HG02970 (cell line): ENCODE data around the gene UBE2E1.
"Not testable (repeated sequence)": the region's sequence is repeated elsewhere in the genome, so short reads cannot be mapped to it uniquely, and the experiment has no call there.

ENCODE experiments used
- ATAC-seq: cut with Tn5 transposase; IDR thresholded peaks from one replicate; pipeline ENCODE4 v1.9.1; 2021; ENCODE audit warnings: mild to moderate bottlenecking, moderate library complexity, moderate number of reproducible peaks; ENCODE audit not compliant: unreplicated experiment, low FRiP score

The UBE2E1 gene

GRCh38 chr3:23912335-23912734, 106.6 kb downstream of the UBE2E1 start:
- ATAC-seq: not testable (repeated sequence)

DNA sequence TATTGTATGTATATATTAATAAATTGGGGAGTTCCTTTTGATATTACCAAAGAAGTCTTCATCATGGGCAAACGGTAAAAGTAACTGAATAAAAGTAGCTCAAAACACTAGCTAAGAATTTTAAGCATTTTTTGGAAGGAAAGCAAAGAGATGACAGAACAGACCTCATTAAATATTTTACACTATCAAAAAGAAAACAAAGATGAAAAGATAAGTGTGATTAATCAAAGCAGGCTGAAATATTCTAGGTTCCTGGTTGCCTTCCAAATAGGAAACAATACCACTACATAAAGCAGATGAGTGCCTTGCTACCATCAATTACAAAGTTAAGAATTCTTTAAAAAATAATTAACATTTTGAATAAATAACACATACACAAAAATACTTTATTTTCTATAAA, 107.4 kb downstream of the UBE2E1 start:
- ATAC-seq: no peak

- ATAC-seq: no peak
Observed at GRCh38 chr3:23913873-23914743, 108.4 kb downstream of the UBE2E1 start.

DNA sequence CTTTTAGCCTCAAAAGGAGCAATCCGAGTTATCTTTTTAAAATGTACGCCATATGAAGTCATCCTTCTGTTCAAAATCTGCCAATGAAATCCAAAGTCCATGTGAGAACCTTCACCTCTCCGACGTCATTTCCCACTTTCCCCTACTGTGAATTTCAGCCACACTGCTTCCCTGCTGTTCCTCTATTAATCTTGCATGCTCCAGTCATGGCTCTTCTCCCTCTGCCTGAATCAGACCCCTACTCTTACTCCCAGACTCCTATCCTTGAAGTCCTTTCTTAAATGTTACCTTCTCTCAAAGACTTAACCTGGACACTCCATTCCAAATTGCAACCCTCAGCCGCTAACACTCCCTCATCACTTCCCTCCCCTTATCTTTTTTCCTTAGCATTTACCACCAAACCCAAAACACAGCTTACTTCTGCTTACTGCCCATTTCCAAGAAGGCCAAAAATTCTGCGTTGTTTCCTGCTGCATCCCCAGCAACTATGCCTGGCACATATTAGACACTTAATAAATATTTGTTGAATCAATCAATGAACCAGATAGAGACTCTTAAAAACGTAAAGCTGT, 109.9 kb downstream of the UBE2E1 start:
- ATAC-seq: no peak

- peak; percentile 38 for ATAC-seq
Observed at GRCh38 chr3:23916152-23916885, 110.6 kb downstream of the UBE2E1 start.

DNA sequence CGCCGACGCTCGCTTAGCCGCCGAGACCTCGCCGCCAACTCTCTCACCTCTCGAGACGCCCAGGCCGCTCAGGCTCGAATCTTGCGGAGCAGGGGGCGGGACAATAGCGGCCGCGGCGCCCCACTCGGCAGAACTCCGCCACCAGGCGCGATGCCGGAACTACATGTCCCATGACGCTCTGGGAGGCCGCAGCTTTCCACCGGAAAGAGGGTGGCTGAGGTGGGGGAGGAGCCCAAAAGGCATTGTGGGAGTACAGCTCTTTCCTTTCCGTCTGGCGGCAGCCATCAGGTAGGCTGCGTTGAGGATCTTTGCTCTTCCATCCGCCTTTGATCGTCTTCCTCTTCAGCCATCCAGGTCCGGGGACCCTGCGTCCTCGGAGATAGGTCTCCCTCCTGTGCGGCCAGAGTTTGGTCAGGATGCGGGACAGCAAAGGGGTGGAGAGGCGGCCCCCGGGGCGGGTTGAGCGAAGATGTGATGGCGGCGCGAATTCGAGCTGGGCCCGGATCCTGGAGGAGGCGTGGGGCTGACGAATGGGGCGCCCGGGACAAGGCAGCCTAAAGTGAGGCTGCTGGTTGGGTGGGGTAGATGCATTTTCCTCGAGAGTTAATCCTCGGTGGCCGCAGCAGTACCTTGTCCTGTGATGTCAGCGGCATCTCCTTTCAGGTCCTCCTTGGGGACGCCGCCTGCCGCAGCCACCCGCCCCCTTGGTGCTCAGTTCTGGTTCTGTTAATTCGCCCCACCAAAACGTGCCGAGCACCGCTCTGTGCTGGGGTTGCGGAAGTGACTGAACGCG, 111.3 kb downstream of the UBE2E1 start, which contains the start of the genes NKIRAS1 and RPL15:
TSS of gene NKIRAS1 (minus strand) at position 105 of the 793 bp plus-strand sequence. CDS start 6,086 bp downstream, outside the sequence.
TSS of gene RPL15 (plus strand) at position 247 of the 793 bp plus-strand sequence. CDS start 728 bp downstream, outside the sequence.
- peak; percentile 96 for ATAC-seq

- ATAC-seq: not testable (repeated sequence)
Observed at GRCh38 chr3:23917679-23918303, 112.0 kb downstream of the UBE2E1 start.

DNA sequence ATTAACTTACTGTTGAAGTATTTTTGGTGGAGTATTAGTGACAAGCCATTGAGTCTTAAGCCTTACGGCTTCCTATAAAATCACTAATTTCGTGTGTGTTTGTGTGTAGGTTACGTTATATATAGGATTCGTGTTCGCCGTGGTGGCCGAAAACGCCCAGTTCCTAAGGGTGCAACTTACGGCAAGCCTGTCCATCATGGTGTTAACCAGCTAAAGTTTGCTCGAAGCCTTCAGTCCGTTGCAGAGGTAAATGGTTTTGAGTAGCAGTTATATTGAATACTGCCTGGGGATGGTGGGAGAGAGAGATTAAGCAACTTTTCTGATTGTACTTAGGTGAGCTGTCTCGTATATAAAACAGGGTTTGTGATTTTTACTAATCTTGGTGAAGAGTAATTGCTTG, 112.6 kb downstream of the UBE2E1 start:
- not testable (repeated sequence) for ATAC-seq

- ATAC-seq: no peak
Observed at GRCh38 chr3:23919628-23920027, 113.9 kb downstream of the UBE2E1 start.

DNA sequence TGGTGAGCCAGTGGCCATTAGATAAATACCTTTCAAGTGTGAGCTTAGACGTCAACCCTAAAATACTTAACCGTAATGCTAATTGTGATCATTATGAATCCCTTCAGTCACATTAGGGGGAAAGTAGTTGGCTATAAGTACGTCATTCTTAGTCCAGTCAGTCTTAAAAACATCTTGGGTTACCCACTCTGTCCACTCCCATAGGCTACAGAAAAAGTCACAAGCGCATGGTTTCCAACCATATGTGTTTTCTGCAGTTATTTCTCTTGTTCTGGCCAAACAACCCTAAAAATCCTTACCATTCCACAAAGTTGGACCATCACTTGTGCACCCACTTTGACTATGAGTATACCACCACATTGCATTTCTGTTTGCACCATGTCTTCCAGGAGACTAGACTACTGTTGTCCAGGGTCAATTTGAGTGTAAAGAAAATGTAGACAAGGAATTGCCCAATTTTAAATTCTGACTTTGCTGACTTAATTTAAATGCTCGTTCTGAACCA, 114.4 kb downstream of the UBE2E1 start:
- ATAC-seq: no peak

DNA sequence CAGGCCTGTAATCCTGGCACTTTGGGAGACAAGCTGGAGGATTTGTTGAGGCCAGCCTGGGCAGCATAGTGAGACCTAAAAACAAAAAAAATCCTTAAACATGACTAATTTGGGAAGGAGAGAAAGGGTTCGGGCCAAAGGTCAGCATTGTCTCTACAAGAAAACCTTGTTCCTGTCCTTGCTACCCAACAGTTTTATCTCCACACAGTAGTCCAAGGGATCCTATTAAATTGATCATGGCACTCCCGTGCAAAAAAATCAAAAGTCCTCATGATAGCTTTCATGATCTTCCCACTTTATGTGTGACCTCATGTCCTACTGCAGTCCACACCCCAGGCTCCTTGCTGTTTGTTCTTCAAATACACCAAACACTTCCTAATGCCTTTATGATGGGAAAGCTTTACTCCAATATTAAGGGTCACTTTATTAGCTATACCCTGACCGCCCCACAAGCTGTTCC, 115.3 kb downstream of the UBE2E1 start:
- no peak for ATAC-seq

DNA sequence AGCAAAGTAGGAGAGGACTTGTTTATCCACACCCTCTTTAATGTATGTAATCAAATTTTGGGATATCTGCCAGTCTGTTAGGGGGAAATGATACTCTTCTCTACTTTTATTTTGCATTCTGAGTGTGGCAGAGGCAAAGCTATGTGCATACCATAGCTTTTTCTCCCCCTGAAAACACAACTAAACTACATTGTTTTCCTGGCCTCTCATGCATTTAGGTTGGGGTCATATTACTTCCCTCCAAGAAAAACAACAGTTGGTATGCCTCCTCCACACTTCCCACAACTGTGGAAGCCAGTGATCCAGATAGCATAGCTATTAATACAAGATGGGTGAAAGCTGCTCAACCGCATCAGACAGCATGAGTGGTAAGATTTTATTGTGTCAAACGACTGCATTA, 118.0 kb downstream of the UBE2E1 start:
- no peak for ATAC-seq

GRCh38 chr3:23926246-23926645, 120.5 kb downstream of the UBE2E1 start:
- ATAC-seq: no peak

GRCh38 chr3:23926736-23927135, 121.0 kb downstream of the UBE2E1 start:
- no peak for ATAC-seq

DNA sequence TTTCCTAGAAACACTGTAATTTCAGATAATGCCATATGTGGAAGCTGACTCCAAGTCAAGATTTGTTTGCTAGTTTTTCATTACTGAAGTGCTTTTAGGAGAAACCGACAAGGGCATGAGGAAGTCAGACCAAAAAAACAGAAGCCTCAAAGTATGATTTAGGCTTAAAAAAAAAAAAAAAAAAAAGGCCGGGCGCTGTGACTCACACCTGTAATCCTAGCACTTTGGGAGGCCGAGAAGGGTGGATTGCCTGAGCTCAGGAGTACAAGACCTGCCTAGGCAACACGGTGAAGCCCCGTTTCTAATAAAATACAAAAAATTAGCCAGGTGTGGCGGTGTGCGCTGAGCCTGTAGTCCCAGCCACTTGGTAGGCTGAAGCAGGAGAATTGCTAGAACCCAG, 122.8 kb downstream of the UBE2E1 start:
- no peak for ATAC-seq

DNA sequence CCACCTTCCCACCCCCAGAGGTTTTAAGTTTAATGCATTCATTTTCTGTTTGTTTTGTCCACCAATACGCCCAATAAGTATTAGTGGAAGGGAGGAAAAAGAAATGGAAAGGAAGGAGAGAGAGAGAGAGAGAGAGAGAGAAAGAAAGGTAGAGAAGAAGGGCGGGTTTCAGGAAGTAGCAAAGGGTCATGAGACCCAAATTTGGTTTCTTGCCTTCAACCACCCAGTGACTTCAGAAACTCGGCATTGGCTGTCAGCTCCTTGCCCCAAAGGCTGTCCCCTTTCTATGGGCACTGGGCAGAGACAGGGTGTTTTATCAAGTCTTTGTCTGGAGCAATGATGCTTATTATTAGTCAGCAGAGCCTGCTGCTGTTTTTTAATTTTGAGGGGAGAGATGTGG, 125.8 kb downstream of the UBE2E1 start:
- no peak for ATAC-seq

DNA sequence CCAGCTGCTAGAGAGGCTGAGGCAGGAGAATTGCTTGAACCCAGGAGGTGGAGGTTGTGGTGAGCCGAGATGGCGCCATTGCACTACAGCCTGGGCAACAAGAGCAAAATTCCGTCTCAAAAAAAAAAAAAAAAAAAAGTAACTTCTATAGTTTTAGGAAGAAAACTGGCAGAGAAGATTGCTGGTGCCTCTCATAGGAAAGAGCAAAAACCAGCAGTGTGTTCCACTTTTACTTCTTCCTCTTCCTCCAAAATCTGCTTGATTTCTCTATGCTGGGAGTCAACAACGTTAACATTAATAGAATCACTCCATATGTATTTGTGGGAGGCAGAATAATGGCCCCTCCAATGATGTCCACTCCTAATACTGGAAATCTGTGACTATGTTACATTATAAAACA, 126.8 kb downstream of the UBE2E1 start:
- no peak for ATAC-seq

- no peak for ATAC-seq
Observed at GRCh38 chr3:23934253-23934652, 128.5 kb downstream of the UBE2E1 start.

DNA sequence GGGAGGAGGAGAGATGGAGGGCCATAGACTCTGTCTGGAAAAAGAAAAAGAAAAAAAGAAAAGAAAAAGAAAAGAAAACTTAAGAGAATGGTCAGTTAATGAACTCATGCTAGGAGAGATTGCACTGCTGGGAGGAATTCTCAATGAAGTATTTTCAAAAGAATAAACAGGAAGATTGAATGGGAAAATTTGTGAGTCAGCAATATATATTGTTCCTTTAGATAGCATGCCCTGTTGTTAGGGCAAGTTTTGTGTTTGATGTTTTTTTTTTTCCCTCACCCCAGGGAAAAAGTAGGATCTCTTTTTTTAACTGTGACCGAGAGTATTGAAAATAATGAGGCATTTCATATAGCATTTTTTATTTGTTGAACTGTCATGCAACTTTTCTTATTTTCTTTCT, 131.5 kb downstream of the UBE2E1 start:
- ATAC-seq: no peak

DNA sequence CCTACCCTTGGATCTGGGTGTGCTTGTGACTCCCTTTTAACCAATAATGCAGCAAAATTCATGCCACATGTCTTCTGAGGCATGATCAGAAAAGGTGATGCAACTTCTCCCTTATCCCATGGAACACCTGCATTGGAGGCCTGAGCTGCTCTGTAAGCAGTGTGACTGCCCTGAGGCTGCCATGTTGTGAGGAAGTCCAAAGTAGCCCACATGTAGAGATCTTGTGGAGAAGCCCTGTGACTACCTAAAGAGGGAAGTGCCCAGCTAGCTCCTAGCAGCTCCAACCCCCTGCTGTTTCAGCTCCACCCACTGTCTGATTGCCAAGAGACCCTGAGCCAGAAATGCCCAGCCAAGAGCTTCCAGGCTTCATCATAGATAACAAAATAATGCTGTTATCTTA, 132.9 kb downstream of the UBE2E1 start:
- ATAC-seq: no peak
